Endothelial cell (in vitro differentiated cells): ENCODE results near the gene NPIPB4. TPM values are rescaled to one million over a fixed set of nuclear protein-coding genes. Genes with fewer than 3 reads are reported as not detected.
"Not testable (repeated sequence)": the region's sequence is repeated elsewhere in the genome, so short reads cannot be mapped to it uniquely, and the experiment has no call there.

Source experiments
- DNase-seq: peaks from one replicate; pipeline ENCODE4 v3.0.0; 2021; ENCODE audit warnings: low spot score
- H3K27ac Mint-ChIP-seq: one replicate; pipeline ENCODE4 v1.8.0; 2021; ENCODE audit warnings: mixed read lengths, inconsistent platforms; ENCODE audit not compliant: unreplicated experiment
- H3K27me3 Mint-ChIP-seq: one replicate; pipeline ENCODE4 v1.8.0; 2021; ENCODE audit warnings: mild to moderate bottlenecking, moderate library complexity, mixed read lengths, inconsistent platforms; ENCODE audit not compliant: unreplicated experiment
- H3K36me3 Mint-ChIP-seq: one replicate; pipeline ENCODE4 v1.8.0; 2021; ENCODE audit warnings: mild to moderate bottlenecking, low read depth, mixed read lengths, inconsistent platforms; ENCODE audit not compliant: unreplicated experiment
- H3K4me1 Mint-ChIP-seq: one replicate; pipeline ENCODE4 v1.8.0; 2021; ENCODE audit warnings: mild to moderate bottlenecking, mixed read lengths, inconsistent platforms; ENCODE audit not compliant: unreplicated experiment
- H3K4me3 Mint-ChIP-seq: one replicate; pipeline ENCODE4 v1.8.0; 2021; ENCODE audit warnings: mild to moderate bottlenecking, mixed read lengths, inconsistent platforms; ENCODE audit not compliant: unreplicated experiment
- H3K9me3 Mint-ChIP-seq: one replicate; pipeline ENCODE4 v1.8.0; 2021; ENCODE audit warnings: mixed read lengths, inconsistent platforms; ENCODE audit not compliant: unreplicated experiment
- CTCF ChIP-seq: fragments of 200-600 bp; sonication (generic); IDR thresholded peaks from one replicate; pipeline ENCODE4 v1.5.0; 2021; ENCODE audit warnings: antibody characterized with exemption; ENCODE audit not compliant: unreplicated experiment
- total RNA-seq: library from RNA; stranded (reverse); fragmentation: NEBNext Ultra II Directional; extraction: Animal tissue kit (Norgen Biotek cat#: 25700); gene quantifications from one replicate; pipeline ENCODE4 v1.2.1, GENCODE V29; 2021; ENCODE audit not compliant: unreplicated experiment

The NPIPB4 gene
- total RNA-seq, 1 donor from 2014 or later = 104 TPM

GRCh38 chr16:21820028-21820907 lies 37.3 kb downstream of the NPIPB4 start:
- not testable (repeated sequence) for H3K27me3 Mint-ChIP-seq

GRCh38 chr16:21819617-21820016 lies 37.9 kb downstream of the NPIPB4 start:
- DNase-seq, H3K9me3 Mint-ChIP-seq, H3K4me1 Mint-ChIP-seq, H3K27ac Mint-ChIP-seq, H3K36me3 Mint-ChIP-seq, H3K27me3 Mint-ChIP-seq: not testable (repeated sequence)
- H3K4me3 Mint-ChIP-seq = peak overlapping the region; percentile 94

More at GRCh38 chr16:21820028-21820907, 37.3 kb downstream of the NPIPB4 start:
- H3K36me3 Mint-ChIP-seq, H3K4me1 Mint-ChIP-seq, H3K9me3 Mint-ChIP-seq: not testable (repeated sequence)
- Mint-ChIP-seq H3K4me3 (peak overlapping the region; percentile 94), H3K27ac (peak overlapping the region; percentile 97)
- peak; percentile 60 for DNase-seq

DNA sequence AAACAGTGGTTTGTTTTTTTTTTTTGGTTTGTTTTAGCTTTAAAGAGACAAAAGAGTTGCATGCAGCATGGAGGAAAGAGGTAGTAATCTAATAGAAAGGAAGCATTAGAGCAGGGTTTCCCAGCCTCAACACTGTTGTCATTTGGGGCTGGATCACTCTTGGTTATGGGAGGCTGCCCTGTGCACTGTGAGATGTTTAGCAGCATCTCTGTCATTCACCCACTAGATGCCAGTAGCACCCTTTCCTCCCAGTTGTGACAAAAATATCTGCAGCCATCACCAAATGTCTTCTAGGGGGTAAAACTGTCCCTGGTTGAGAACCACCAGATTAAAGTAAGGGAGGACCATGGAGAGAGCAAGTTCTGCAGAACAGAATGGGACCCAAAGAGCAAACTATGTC lies 40.5 kb downstream of the NPIPB4 start:
- H3K4me1 Mint-ChIP-seq, H3K4me3 Mint-ChIP-seq, H3K27me3 Mint-ChIP-seq, H3K9me3 Mint-ChIP-seq, H3K27ac Mint-ChIP-seq, DNase-seq, H3K36me3 Mint-ChIP-seq: not testable (repeated sequence)

GRCh38 chr16:21815694-21816093 lies 41.9 kb downstream of the NPIPB4 start:
- not testable (repeated sequence) for H3K9me3 Mint-ChIP-seq, H3K4me3 Mint-ChIP-seq, H3K27me3 Mint-ChIP-seq, H3K4me1 Mint-ChIP-seq, H3K36me3 Mint-ChIP-seq, H3K27ac Mint-ChIP-seq, DNase-seq

- not testable (repeated sequence) for DNase-seq, H3K9me3 Mint-ChIP-seq
Measured at GRCh38 chr16:21802375-21802663, 55.2 kb downstream of the NPIPB4 start.

GRCh38 chr16:21801538-21802374 lies 55.8 kb downstream of the NPIPB4 start:
- not testable (repeated sequence) for H3K4me1 Mint-ChIP-seq, H3K27ac Mint-ChIP-seq, H3K4me3 Mint-ChIP-seq, H3K36me3 Mint-ChIP-seq, H3K9me3 Mint-ChIP-seq, H3K27me3 Mint-ChIP-seq
- TF ChIP-seq CTCF = peak; percentile 56
- peak; percentile 38 for DNase-seq

More at GRCh38 chr16:21802375-21802663, 55.2 kb downstream of the NPIPB4 start:
- H3K4me1 Mint-ChIP-seq, H3K27me3 Mint-ChIP-seq, H3K36me3 Mint-ChIP-seq, H3K27ac Mint-ChIP-seq, H3K4me3 Mint-ChIP-seq: not testable (repeated sequence)

- not testable (repeated sequence) for H3K27me3 Mint-ChIP-seq, H3K36me3 Mint-ChIP-seq, DNase-seq, H3K4me1 Mint-ChIP-seq, H3K4me3 Mint-ChIP-seq, H3K9me3 Mint-ChIP-seq, H3K27ac Mint-ChIP-seq
Measured at GRCh38 chr16:21798601-21799000, 59.0 kb downstream of the NPIPB4 start.

DNA sequence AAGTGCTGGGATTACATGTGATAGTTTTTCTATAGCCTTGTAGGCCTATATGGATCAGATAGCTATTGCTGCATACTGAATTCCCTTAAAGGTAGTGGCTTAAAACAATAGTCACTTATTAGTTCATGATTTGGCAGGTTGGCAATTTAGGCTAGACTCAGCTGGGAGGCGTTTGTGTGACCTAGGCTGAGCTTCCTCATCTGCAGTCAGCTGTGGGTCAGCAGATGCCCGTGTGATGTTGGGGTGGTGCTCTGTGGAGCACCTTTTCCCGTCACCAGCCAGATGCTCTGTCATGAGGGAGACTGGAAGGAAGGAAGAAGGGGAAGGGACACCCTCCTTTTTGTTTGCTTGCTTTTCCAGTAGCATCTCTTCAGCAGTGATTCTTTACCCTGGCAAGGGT lies 64.2 kb downstream of the NPIPB4 start:
- H3K9me3 Mint-ChIP-seq, H3K4me3 Mint-ChIP-seq, H3K36me3 Mint-ChIP-seq, H3K27ac Mint-ChIP-seq, H3K4me1 Mint-ChIP-seq, DNase-seq, H3K27me3 Mint-ChIP-seq: not testable (repeated sequence)

- not testable (repeated sequence) for H3K27ac Mint-ChIP-seq, H3K4me1 Mint-ChIP-seq, DNase-seq, H3K9me3 Mint-ChIP-seq, H3K36me3 Mint-ChIP-seq, H3K27me3 Mint-ChIP-seq, H3K4me3 Mint-ChIP-seq
Measured at GRCh38 chr16:21790506-21790905, 67.0 kb downstream of the NPIPB4 start.
